C4-2B (cell line): ENCODE measurements around the gene KCNS3.

Experiments
- H3K27ac ChIP-seq: fragments of 450-650 bp; 2 replicates; pipeline ENCODE4 v1.5.1; 2017
- CTCF ChIP-seq: fragments of 450-650 bp; conservative IDR thresholded peaks from 2 replicates; pipeline ENCODE4 v1.5.1; 2017; ENCODE audit warnings: mild to moderate bottlenecking
- ZFX ChIP-seq: fragments of 450-650 bp; IDR thresholded peaks from 2 replicates; pipeline ENCODE4 v1.6.1; 2017

KCNS3 gene

DNA sequence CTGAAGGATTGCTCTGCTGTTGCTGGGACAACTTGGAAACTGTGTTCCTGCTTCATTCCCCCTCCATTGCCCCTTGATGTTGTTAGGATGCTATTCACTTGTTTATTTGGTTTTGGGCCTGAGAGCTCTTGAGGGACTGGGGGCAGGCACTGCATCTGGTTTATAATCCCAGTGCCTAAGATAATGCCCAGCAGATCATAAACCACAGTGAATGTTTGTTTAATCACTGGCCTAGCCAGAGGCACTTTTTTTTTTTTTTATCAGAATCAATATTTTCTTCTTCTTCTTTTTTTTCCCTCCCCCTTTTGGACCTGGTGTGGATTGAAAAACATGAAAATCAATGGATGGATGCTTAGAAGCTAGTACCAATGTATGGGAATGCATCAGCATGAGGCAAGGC is 38.1 kb downstream of the KCNS3 start:
- H3K27ac ChIP-seq = no peak overlapping the region
- TF ChIP-seq CTCF (no peak), ZFX (no peak)

- TF ChIP-seq CTCF (no peak), ZFX (no peak)
- no peak overlapping the region for H3K27ac ChIP-seq
These were observed 40.3 kb downstream of the KCNS3 start for GRCh38 chr2:17918789-17919188.

DNA sequence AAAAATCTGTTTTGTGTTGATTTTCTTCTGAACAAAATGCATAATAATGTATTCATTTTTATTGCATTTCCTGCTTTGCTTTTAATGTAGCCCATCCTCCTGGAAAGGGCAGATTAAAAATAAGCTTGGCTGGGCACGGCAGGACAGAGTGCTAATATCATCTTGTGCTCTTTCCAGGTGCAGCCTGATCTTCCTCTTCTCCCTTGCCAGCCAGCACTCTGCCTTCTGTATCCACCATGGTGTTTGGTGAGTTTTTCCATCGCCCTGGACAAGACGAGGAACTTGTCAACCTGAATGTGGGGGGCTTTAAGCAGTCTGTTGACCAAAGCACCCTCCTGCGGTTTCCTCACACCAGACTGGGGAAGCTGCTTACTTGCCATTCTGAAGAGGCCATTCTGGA is 52.3 kb downstream of the KCNS3 start:
- no peak for TF ChIP-seq CTCF
- TF ChIP-seq ZFX = no peak

GRCh38 chr2:17933256-17933655 is 54.8 kb downstream of the KCNS3 start:
- TF ChIP-seq ZFX (no peak), CTCF (no peak)
- H3K27ac ChIP-seq = no peak overlapping the region

More for the DNA sequence above, 52.3 kb downstream of the KCNS3 start:
- H3K27ac ChIP-seq = no peak overlapping the region

- H3K27ac ChIP-seq = peak overlapping the region; percentile 50
- TF ChIP-seq CTCF (no peak), ZFX (no peak)
These were observed 56.3 kb downstream of the KCNS3 start for GRCh38 chr2:17934721-17935120.

DNA sequence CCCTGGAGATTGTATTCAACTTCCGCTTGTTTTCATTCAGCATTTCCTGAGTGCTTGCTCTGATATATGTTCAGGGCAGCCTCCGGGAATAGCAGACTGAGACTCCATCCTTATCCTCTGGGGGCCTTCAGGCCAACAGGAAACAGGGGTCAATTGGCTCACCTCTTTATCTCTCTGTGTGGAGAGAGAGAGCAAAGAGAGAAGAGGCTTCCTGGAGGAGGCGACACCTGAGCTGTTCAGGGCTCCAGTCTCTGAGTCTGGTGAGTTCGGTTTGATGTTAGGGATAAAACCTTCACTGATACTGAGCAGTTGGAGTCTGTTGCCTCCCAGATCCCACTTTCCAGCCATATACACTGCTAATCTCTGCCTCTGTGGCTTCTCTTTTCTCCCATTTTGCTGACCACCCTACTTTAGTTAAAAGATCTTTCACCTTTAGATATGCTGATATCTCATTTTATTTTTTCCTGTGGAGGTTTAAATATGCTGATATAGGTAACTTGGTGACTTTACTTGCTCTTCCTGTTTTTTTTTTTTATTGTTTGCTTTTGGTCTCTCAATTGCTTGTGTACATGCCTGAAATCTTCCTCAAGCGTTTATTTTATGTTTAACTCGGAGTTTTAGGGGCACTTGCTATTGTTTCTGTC is 56.9 kb downstream of the KCNS3 start:
- peak overlapping the region; percentile 50 for H3K27ac ChIP-seq
- TF ChIP-seq ZFX (no peak), CTCF (no peak)

- H3K27ac ChIP-seq = no peak overlapping the region
- TF ChIP-seq CTCF = no peak
- no peak for TF ChIP-seq ZFX
These were observed 58.1 kb downstream of the KCNS3 start for GRCh38 chr2:17936599-17936998.
